Glomerular visceral epithelial cell (primary cell): Measurements from ENCODE around the gene MRPL28.
A peak's percentile ranks its signal among the peaks of the same experiment; 100 is the strongest.
"Not testable (repeated sequence)": the region's sequence is repeated elsewhere in the genome, so short reads cannot be mapped to it uniquely, and the experiment has no call there.

Source experiments
- DNase-seq: peaks from one replicate; pipeline ENCODE4 v3.0.0-alpha.2; 2016; ENCODE audit errors: extremely low spot score

Gene MRPL28

GRCh38 chr16:391885-392335 lies 21.6 kb upstream of the MRPL28 start:
- peak; percentile 88 for DNase-seq

- DNase-seq: no peak
Observed at GRCh38 chr16:389352-389751, 19.0 kb upstream of the MRPL28 start.

GRCh38 chr16:387761-388666 lies 17.7 kb upstream of the MRPL28 start:
- DNase-seq: not testable (repeated sequence)

- DNase-seq: no peak
Observed at GRCh38 chr16:386641-387156, 16.4 kb upstream of the MRPL28 start.

- DNase-seq: no peak
Observed at GRCh38 chr16:383326-384051, 13.2 kb upstream of the MRPL28 start.

GRCh38 chr16:381789-382717 lies 11.7 kb upstream of the MRPL28 start, which contains the start of gene PGAP6:
Gene PGAP6, minus strand, starts transcription at chr16:381978. Its CDS starts 157 bp downstream, at chr16:381821.
- DNase-seq: peak; percentile 72

GRCh38 chr16:381012-381788 lies 10.9 kb upstream of the MRPL28 start:
- peak; percentile 26 for DNase-seq

GRCh38 chr16:380762-381011 lies 10.3 kb upstream of the MRPL28 start:
- no peak for DNase-seq

GRCh38 chr16:379961-380761 lies 9.8 kb upstream of the MRPL28 start:
- no peak for DNase-seq

- DNase-seq: no peak
Observed at GRCh38 chr16:379183-379960, 9.0 kb upstream of the MRPL28 start.

GRCh38 chr16:378821-379182 lies 8.5 kb upstream of the MRPL28 start:
- DNase-seq: no peak

- DNase-seq: not testable (repeated sequence)
Observed at GRCh38 chr16:378113-378820, 7.9 kb upstream of the MRPL28 start.

- DNase-seq: no peak
Observed at GRCh38 chr16:377419-377951, 7.1 kb upstream of the MRPL28 start.

GRCh38 chr16:376817-377418 lies 6.6 kb upstream of the MRPL28 start:
- DNase-seq: no peak

GRCh38 chr16:375927-376816 lies 5.8 kb upstream of the MRPL28 start:
- DNase-seq: no peak

GRCh38 chr16:375212-375611 lies 4.9 kb upstream of the MRPL28 start:
- DNase-seq: no peak

- DNase-seq: no peak
Observed at GRCh38 chr16:374616-374926, 4.2 kb upstream of the MRPL28 start.
